GM18867 (cell line): Measurements from ENCODE around the gene XAB2.

ENCODE experiments used
- ATAC-seq: cut with Tn5 transposase; IDR thresholded peaks from one replicate; pipeline ENCODE4 v1.9.1; 2021; ENCODE audit warnings: mild to moderate bottlenecking, moderate library complexity; ENCODE audit not compliant: unreplicated experiment

The XAB2 gene

DNA sequence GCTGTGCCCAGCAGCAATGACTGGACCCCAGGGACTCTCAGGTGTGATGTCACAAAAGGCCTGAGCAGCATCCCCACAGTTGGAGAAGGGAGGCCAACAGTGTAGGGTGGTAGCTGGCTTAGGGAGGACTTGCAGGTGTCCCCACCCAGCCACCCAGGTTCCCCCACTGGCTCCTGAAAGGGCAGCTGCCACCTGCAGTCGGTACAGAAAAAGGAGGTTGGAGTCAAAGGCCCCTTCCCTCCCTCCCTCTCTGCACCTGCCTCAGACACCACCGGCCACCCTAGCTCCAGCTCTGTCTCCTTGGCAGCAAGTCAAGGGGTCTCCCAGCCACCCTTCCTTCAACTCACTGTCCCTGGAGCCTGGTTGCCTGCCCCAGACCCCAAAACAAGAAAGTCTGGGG lies 4.4 kb upstream of the XAB2 start, which contains the start of gene PCP2:
Gene PCP2, minus strand, starts transcription at position 22 of the 400 bp plus-strand sequence. CDS start 262 bp downstream, outside the sequence.
- ATAC-seq = no peak

DNA sequence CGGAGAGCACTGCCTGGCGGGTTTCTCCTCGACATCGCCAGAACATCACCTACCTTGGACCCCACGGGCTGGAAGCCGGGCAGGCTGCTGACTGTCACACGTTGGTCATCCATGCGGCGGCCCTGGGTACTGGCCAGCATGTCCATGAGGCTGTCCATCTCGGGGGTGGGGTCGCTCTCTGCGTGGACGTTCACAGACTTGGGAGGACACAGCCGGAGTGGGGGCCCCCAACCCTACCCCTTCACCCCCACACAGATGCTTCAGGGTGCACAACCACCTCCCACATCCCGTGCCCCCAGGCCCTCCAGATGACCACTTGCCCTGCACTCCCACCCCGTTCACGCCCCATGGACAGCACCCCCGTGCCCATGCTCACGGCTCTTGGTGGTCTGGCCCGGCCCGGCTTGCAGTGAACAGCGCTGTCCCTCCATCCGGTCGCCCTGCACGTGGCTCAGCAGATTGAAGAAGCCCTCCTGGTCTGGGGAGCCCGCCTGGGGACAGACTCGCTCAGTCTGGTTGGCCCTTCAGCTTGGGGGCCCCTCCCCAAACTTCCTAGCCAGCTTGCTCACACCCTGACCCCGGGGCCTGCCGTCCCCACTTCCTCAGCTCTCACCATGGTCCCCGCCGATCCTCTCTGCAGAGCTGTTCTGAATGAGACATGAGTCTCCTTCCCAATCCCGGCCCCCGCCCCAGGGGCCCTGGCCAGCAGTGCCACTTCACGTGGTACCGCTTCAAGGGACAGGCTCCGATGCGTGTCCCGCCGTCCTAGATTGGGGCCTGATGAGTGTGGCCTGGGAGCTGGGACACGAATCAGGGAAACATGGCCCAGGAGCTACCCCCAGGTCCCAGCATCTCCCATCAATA lies 3.2 kb upstream of the XAB2 start:
- no peak for ATAC-seq

DNA sequence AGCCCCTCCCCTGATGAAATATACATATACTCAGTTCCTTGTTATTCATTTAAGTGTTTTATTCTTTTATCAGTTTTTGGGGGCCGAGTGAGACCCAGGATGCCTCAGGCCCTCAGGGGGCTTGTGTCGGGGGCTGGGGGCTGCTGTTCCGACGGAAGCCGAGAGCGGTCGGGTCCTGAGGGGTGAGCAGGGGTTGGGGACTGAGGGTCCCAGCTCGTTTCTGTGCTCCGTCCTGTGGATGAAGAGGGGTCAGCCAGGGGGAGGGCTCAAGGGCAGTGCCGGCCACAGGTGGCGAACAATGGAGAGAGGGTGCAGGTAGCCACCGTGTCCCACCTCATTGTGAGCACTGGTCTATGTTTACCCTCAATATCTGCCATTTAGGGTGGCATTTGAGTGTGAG lies 2.2 kb upstream of the XAB2 start:
- no peak for ATAC-seq

DNA sequence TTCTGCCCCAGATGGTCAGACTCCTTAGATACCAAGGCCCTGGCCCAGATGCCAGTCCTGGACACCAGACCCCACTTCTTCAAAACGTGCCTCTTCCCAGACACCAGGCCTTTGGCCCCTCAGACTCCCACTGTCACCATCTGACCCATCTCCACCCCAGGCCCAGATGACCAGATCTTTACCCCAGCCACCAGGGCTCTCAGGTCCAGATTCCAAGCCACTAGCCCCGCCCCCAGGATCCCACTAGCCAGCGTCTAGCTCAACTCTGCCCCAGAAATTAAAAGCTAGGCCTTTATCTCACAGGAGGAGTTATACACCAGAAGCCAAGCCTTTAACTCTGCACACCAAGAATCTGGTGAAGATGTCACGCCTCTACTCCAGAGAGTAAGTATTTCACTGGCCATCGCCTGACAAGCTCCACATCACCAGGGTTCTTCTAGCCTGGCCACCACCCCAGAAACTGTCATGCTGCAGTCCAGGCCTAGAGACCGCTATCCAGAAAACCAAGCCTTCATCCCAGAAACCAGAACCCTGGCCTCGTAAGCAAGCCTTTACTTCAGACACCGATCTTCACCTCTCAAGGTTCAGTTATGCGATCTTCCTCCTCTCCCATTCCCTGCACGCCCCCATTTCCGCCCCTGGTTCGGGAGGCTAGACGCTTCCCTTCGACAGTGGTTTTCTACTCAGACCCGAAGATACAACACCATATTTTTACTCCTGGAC lies 595 bp downstream of the XAB2 start:
- no peak for ATAC-seq

DNA sequence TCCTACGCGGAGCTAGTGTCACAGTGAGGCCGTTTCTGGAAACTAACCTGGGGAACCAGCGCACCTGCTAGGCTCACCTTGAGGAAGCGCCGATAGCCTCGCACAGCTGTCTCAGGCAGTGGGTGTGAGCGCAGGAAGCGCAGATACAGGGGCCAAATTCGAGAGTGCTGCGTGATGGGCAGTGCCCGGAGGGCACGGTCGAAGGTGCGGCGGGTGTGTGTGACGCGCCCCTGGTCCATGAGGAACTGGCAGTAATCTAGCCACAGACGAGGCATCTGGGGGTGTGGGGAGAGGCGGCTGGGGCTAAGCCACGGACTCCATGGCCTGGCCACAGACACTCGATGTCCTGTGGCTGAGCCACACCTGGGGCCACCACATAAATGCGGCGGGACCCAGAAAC lies 2.2 kb downstream of the XAB2 start:
- ATAC-seq = no peak

DNA sequence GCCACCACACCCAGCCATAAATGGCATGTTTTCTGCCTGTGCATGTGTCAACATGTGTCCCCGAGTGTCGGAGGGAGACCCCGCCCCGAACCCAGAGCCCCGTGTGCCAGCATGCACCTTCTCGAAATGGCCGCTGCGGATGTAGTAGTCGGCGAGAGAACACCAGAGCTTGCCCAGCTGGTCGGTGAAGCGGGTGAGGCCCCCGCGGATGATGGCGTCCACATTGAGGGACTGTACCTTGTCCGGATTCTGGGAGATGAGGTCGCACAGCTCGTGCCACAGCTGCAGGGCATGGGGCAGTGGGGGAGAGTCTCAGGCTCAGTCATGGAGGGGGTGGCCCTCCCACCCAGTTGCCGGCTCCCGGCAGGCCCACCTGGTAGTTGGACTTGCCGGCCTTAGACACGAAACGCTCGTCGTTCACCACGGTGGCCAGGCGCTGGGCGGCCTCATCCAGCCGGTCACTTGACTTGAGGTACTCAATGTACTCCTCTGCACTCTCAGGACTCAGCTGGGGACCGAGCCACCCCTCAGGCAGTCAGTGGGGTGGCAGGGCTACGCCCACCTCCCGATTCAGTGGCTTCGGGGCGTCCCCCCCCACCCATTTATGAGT lies 3.5 kb downstream of the XAB2 start:
- ATAC-seq = no peak

DNA sequence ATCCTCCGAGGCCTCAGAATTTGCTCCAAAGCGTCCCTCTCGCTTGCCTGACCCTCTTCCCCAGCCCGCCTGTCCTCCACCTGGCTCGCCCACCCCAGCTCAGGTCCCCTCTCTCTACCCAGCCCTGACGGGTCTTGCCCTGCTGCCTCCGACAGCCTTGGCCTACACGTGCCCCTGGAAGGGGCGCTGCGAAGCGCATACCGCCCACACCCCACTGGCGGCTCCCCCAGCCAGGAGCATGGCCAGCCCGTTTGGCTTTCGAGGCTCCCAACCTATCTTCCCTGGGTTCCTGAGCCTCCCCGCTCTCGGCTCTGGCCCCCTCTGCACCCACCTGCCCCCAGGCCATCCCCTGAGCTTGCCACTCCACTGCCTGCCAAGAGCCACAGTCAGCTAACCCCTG lies 4.5 kb downstream of the XAB2 start:
- no peak for ATAC-seq

DNA sequence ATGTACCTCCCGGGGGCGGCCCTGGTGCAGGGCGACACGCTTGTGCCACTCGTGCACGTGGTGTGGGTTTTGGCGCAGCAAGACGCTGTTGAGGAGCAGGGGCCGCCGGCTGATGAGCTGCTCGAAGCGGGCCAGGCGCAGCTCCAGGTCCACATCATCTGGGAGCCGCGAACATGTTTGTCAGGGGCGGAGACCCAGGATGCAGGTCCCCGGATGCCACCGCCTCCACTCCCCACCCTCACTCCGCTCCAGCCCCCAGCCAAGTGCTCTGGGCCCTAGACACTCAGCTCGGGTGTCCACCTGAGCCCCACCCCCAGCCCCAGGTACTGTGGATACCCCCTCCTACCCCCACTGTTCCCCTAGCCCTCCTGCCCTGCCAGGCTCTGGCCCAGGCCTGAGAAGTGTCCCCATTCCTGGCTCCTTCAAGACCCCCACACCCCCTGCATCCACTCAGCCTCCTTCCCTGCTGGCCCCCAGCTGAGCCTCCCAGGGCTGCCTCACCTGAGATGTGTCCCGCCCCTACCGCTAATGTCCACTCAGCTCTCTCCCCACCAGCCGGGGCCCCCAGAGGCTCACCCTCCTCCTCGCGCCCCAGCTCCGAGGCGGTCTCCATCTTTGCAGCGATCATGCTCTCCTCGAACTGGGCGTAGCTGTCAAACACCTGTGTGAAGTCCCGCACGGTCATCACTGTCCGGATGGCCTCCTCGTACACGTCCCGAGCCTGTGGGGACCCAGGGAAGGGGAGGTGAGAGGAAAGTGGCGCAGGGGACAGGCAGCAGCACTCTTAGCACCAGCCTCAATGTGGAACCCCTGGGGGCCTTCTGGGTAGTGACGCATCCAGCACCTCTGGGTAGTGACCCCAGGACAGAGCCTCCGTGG lies 5.4 kb downstream of the XAB2 start:
- no peak for ATAC-seq

DNA sequence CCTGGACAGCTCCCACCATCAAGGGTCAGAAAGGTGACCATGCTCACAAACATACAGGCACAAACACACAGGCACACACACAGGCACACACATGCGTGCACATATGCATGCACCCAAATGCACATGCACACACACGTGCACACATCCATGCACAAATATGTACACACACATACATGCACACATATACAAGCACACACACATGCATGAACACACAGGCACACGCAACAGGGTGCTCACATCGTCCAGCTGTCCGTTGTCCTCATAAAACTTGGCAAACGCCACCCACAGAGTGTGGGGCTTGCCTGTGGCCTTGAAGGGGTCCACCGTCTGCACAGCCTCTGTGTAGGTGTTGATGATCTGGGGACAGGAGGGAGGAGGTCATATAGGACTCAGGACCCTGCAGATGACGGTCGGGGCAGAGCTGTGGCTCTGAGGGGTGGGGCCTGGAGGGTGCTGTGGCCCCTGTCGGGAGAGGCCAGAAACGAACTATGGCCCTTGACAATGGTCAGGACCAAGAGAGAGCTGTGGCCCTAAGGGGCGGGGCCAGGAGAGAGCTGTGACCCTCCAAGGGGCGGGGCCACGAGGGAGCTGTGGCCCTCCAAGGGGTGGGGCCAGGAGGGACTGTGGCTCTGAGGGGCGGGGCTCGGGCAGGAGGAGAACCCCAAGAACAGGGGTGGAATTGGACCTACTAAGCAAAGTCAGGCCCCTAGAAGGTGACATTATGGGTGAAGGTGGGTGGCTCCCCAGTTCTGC lies 6.2 kb downstream of the XAB2 start:
- ATAC-seq = no peak

DNA sequence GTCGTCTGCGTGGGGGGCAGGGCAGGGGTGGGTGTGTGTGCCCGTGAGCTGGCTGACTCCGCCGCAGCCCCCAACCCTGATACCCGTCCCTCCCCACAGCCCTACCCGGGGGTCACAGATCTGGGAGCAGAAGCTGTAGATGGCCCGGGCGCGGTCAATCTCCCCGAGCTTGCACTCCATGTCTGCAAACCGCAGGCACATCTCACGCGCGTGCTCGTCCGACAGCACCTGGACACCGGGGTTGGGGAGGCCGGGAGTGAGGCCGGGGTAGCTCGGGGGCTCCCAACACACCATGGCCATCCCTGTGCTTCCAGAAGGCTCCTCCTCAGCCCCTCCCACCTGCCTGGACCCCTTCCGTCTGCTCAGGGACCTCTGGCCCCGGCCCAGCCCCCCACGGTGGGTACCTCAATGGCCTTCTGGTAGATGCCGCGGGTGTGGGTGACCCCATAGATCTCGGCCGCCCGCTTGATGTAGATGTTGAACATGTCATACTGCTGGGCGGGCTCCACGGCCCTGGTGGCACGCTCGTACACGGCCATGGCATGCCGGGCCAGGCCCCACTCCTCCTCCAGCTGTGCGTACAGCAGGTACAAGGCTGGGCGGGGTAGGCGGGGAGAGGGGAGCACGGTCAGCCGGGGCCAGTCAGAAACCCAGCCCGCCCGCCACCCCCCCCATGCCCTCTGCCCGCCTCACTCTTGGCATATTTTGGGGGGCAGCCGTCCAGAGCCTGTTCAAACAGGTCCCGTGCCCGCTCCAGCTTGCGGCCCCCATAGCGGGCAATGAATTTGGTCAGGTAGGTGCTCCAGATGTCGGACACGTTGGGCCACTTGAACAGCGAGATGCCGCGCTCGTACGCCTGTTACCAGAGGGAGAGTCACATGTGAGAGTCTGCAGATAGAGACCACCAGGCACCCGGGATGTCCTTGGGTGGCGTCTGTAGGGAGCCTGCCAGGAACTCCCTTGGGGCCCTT lies 8.6 kb downstream of the XAB2 start:
- ATAC-seq = no peak

DNA sequence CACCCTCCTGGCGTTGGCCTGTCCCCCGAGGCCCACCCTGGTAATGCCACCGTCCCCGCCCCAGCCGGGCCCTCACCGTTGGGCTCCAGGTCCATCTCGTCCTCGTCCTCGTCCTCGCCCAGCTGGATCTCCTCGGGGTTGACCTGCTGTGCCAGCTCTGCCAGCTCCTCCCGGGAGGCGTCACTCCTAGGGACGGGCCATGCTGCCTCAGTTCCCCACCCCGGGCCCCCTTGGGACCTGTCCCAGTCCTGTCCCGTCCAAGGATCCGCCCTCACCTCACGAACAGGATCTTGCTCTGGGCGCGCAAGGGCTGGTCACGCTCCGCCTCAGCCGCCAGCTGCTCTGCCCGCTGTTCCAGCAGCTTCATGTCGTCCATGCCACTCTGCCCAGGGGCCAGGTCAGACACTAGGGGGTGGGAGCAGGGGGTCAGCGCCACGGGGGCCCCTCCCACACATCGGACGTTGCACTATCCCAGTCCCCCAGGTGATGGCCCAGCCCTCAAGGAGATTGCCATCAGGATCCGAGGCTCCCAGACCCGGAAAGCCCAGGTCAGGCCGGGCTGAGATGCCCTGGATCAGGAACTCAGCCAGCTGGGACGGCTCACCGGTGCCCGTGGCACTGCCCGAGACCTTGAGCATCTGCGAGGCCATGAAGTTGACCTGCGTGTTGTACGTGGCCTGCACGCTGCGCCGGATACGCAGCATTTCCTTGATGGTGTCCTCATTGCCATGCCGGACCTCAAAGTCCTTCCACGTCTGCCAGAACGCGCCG lies 9.5 kb downstream of the XAB2 start:
- ATAC-seq = no peak

DNA sequence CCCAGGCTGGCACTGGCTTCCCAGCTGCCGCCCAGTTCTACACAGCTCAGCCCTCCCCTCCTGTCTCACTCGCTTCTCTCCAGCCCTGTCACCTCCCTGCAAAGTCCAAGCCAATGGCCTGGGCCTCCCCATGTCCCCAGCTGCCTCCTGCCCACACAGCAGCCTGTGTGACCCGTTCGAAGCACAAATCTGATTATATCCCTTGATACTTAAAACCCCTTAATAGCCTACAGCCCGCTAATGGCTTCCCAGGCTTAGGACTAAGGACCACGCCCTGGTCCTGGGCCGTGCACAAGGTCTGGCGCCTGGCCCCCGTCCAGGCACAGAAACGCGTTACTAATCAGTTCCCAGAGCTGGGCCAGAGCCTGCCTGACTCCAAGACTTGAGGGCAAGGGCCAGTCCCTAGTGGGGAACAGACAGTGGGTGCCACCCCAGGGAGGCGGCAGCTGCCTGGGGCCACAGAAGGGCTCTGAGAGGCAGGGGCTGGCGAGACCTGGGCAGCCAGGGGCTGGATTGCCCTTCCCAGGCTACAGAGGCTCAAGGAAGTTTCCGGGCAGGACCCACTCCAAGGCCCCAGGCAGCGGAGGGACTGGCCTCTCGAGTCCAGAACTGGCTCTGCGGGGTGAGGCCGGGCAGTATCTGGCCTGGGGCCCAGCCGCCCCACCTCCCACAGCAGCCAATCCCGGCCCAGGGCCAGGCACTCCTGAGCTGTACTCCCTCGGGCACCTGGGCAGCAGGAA lies 10.4 kb downstream of the XAB2 start:
- ATAC-seq = no peak

DNA sequence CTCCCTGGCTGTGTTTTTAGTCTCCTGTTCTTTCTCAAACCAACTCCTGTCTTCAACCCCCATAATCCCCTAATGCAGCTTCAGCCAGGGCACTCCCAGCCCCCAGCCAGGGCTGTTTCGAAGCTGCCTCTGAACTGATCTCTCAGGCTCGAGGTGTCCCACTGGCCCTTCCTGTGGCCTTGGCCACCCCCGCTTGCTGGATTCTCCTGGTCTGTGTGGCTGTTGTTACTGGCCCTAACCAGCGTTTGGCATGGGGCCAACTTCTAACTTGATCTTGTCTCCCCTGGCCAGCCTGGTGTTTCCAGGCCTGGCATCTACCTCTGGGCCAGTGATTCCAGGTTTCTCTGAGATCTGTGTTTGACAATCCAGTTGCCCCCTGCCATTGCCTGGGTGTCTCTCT lies 11.0 kb downstream of the XAB2 start:
- ATAC-seq = no peak

DNA sequence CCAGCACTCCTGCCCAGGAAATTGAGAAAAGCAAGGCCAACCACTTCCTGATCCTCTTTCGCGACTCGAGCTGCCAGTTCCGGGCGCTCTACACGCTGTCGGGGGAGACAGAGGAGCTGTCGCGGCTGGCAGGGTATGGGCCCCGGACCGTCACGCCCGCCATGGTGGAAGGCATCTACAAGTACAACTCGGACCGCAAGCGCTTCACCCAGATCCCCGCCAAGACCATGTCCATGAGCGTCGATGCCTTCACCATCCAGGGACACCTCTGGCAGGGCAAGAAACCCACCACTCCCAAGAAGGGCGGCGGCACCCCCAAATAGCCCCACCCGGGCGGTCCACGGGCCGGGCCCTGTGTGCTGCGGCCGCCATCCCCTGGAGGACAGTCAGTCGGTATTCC lies 11.6 kb downstream of the XAB2 start:
- ATAC-seq = no peak

DNA sequence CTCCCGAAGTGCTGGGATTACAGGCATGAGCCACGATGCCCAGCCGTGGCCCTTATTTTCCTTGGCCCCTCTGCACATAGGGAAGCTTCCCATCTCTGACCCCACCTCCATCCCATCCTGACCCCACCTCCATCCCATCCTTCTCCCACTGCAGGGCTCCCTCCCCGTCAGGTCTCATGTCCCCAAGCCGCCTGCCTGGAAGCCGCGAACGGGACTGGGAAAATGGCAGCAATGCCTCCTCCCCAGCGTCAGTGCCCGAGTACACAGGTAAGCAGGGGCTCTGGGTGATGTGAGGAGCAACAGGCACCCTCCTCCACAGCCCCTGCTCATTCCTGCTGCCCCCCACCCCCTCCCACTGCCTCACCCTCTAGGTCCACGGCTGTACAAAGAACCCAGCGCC lies 12.2 kb downstream of the XAB2 start:
- ATAC-seq = no peak

DNA sequence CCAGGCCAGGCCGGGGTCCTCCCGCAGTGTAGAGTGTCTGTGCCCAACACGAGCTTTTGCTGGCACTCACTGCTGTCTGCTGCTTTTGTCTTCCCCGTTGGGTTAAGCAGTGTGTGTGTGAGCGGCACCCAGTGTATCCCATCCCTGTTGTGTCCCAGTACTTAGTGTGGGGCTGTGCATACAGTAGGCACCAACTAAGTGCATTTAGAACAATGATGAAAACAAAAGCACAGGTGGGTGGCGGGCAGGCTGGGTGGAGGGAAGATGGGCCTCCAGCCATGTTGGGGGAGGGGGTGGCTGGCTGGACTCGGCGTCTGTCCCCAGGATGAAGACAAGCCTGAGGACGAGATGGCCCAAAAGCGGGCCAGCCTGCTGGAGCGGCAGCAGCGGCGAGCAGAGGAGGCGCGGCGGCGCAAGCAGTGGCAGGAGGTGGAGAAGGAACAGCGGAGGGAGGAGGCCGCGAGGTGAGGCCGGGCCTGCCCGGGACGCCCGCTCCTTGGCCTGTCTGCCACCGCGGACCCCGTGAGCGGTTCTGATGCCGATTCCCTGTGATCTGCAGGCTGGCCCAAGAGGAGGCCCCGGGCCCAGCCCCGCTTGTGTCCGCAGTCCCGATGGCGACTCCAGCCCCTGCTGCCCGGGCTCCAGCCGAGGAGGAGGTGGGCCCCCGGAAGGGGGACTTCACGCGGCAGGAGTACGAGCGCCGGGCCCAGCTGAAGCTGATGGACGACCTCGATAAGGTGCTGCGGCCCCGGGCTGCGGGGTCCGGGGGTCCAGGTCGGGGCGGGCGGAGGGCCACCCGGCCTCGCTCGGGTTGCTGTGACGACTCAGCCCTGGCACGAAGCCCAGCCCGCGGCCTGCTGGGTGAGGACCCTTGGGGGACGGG lies 14.2 kb downstream of the XAB2 start:
- ATAC-seq = no peak
